Mucosa of stomach (tissue), 1 donor: ENCODE measurements around the gene SLC25A52.
"Not testable (repeated sequence)": the region's sequence is repeated elsewhere in the genome, so short reads cannot be mapped to it uniquely, and the experiment has no call there.

Experiments used
- H3K27me3 ChIP-seq: one replicate; pipeline ENCODE4 v1.7.0; 2013; ENCODE audit warnings: mild to moderate bottlenecking, low read length; ENCODE audit not compliant: control insufficient read depth, insufficient read depth
- H3K36me3 ChIP-seq: one replicate; pipeline ENCODE4 v1.7.0; 2013; ENCODE audit warnings: low read length; ENCODE audit not compliant: control insufficient read depth, insufficient read depth
- H3K4me1 ChIP-seq: one replicate; pipeline ENCODE4 v1.7.0; 2013; ENCODE audit warnings: mild to moderate bottlenecking, low read length; ENCODE audit not compliant: control insufficient read depth, insufficient read depth
- H3K4me3 ChIP-seq: one replicate; pipeline ENCODE4 v1.7.0; 2013; ENCODE audit warnings: low read length
- H3K9ac ChIP-seq: one replicate; pipeline ENCODE4 v1.7.0; 2013; ENCODE audit warnings: mild to moderate bottlenecking, low read length, moderate library complexity
- H3K9me3 ChIP-seq: one replicate; pipeline ENCODE4 v1.7.0; 2013; ENCODE audit warnings: mild to moderate bottlenecking, low read length, moderate library complexity; ENCODE audit not compliant: control insufficient read depth
- donor health status: Pancreatic carcinoma.

The SLC25A52 gene

GRCh38 chr18:31776093-31776492 lies 15.4 kb upstream of the SLC25A52 start:
- Histone ChIP-seq H3K9me3 (no peaks in the 10 kb centered on the region), H3K4me1 (no peaks in the 10 kb centered on the region)

GRCh38 chr18:31774962-31775361 lies 14.3 kb upstream of the SLC25A52 start:
- Histone ChIP-seq H3K9ac (no peak overlapping the region), H3K9me3 (no peaks in the 10 kb centered on the region), H3K4me1 (no peaks in the 10 kb centered on the region), H3K4me3 (no peak overlapping the region), H3K36me3 (no peaks in the 10 kb centered on the region), H3K27me3 (no peaks in the 10 kb centered on the region)

More at GRCh38 chr18:31776093-31776492, 15.4 kb upstream of the SLC25A52 start:
- Histone ChIP-seq H3K36me3 (no peaks in the 10 kb centered on the region), H3K9ac (no peak overlapping the region), H3K27me3 (no peaks in the 10 kb centered on the region), H3K4me3 (no peak overlapping the region)

- no peaks in the 10 kb centered on the region for H3K9me3 ChIP-seq
- no peaks in the 10 kb centered on the region for H3K4me1 ChIP-seq
- no peaks in the 10 kb centered on the region for H3K36me3 ChIP-seq
- H3K4me3 ChIP-seq: no peak overlapping the region
- no peaks in the 10 kb centered on the region for H3K27me3 ChIP-seq
- H3K9ac ChIP-seq: no peak overlapping the region
These were observed 13.8 kb upstream of the SLC25A52 start for GRCh38 chr18:31774477-31774785.

- Histone ChIP-seq H3K9me3 (no peaks in the 10 kb centered on the region), H3K9ac (no peak overlapping the region), H3K4me1 (no peaks in the 10 kb centered on the region), H3K27me3 (no peaks in the 10 kb centered on the region), H3K4me3 (no peak overlapping the region), H3K36me3 (no peaks in the 10 kb centered on the region)
These were observed 13.2 kb upstream of the SLC25A52 start for GRCh38 chr18:31773774-31774476.

- no peaks in the 10 kb centered on the region for H3K4me1 ChIP-seq
These were observed 12.0 kb upstream of the SLC25A52 start for GRCh38 chr18:31772699-31773098.

GRCh38 chr18:31750273-31750672 lies 10.4 kb downstream of the SLC25A52 start:
- Histone ChIP-seq H3K9me3 (no peaks in the 10 kb centered on the region), H3K27me3 (no peaks in the 10 kb centered on the region), H3K9ac (no peak overlapping the region), H3K4me1 (no peaks in the 10 kb centered on the region), H3K36me3 (no peaks in the 10 kb centered on the region), H3K4me3 (no peak overlapping the region)

More at GRCh38 chr18:31772699-31773098, 12.0 kb upstream of the SLC25A52 start:
- Histone ChIP-seq H3K27me3 (no peaks in the 10 kb centered on the region), H3K4me3 (no peak overlapping the region), H3K9ac (no peak overlapping the region), H3K9me3 (no peaks in the 10 kb centered on the region), H3K36me3 (no peaks in the 10 kb centered on the region)

DNA sequence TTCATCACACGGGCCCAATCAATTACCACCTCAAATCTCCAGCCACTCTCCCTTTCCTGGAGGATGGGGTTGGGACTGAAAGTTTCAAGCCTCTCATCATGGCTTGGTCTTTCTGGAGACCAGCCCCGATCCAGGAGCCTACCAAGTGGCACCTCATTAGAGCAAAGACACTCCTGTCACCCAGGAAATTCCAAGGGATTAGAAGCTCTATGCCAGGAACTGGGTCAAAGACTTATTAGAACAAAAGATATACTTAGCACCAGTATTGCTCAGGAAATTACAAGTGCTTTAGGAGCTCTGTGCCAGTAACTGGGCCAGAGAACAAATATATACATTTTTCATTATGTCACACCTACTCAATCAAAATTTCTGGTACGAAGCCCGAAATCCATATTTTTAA lies 14.3 kb downstream of the SLC25A52 start:
- H3K4me1 ChIP-seq: no peaks in the 10 kb centered on the region
- no peaks in the 10 kb centered on the region for H3K9me3 ChIP-seq
- H3K36me3 ChIP-seq: no peaks in the 10 kb centered on the region
- H3K4me3 ChIP-seq: no peak overlapping the region
- H3K27me3 ChIP-seq: no peaks in the 10 kb centered on the region
- H3K9ac ChIP-seq: no peak overlapping the region

- H3K4me1 ChIP-seq: no peaks in the 10 kb centered on the region
- no peaks in the 10 kb centered on the region for H3K36me3 ChIP-seq
- no peaks in the 10 kb centered on the region for H3K9me3 ChIP-seq
- H3K9ac ChIP-seq: no peak overlapping the region
- H3K27me3 ChIP-seq: no peaks in the 10 kb centered on the region
- H3K4me3 ChIP-seq: no peak overlapping the region
These were observed 16.2 kb downstream of the SLC25A52 start for GRCh38 chr18:31744321-31745067.

GRCh38 chr18:31743600-31743999 lies 17.1 kb downstream of the SLC25A52 start:
- not testable (repeated sequence) for H3K9ac ChIP-seq, H3K4me1 ChIP-seq, H3K4me3 ChIP-seq, H3K9me3 ChIP-seq, H3K27me3 ChIP-seq, H3K36me3 ChIP-seq

DNA sequence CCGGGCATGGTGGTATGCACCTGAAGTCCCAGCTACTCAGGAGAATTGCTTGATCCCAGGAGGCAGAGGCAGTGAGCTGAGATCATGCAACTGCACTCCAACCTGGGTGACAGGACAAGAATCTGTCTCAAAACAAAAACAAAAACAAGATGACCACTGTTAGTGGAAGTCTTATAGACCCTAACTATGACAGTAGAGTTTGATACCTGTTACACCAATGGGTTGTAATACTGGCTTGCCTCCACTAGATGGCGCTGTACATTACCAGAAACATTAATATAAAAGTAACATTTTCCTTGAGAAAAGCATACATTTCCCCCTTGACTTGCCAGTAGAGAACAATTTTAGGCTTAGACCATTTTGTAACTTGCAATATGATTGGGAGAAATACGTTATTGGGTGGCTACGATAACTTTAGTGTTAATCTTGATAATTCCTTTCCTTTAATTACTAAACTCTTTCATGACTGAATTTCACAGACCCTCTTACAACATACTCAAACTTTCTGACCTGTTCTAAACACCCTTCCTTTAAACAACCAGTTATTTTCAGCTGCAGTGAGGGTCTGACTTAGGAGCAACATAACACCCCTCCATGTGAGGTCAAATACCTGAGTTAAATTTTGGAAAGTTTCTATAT lies 19.5 kb downstream of the SLC25A52 start:
- no peak overlapping the region for H3K9ac ChIP-seq
- H3K4me3 ChIP-seq: no peak overlapping the region
- no peaks in the 10 kb centered on the region for H3K9me3 ChIP-seq
- H3K36me3 ChIP-seq: no peaks in the 10 kb centered on the region
- no peaks in the 10 kb centered on the region for H3K27me3 ChIP-seq
- no peaks in the 10 kb centered on the region for H3K4me1 ChIP-seq

GRCh38 chr18:31740180-31740579 lies 20.5 kb downstream of the SLC25A52 start:
- Histone ChIP-seq H3K9me3 (no peaks in the 10 kb centered on the region), H3K9ac (no peak overlapping the region), H3K4me1 (no peaks in the 10 kb centered on the region), H3K4me3 (no peak overlapping the region), H3K27me3 (no peaks in the 10 kb centered on the region), H3K36me3 (no peaks in the 10 kb centered on the region)

DNA sequence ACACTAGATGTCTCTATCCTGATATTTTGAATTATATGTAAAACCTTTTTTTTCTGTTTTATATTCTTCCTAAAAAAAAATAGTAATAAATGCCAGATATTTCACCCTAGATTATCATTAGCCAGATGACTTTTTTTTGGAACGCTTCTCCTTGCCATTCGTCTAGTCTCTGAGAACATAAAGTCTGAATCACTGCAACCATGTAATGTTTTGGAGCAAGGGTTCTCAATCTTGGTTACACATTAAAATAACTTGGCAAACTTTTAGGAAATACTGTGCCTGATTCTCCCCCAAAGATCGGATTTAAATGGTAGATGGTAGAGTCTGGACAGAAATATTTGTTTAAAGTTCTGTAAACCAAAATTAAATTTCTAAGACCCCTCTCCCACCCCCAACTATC lies 21.0 kb downstream of the SLC25A52 start:
- Histone ChIP-seq H3K4me3 (no peak overlapping the region), H3K27me3 (no peaks in the 10 kb centered on the region), H3K36me3 (no peaks in the 10 kb centered on the region), H3K9ac (no peak overlapping the region), H3K9me3 (no peaks in the 10 kb centered on the region), H3K4me1 (no peaks in the 10 kb centered on the region)
